ENCODE results near the gene ZNF133.

DNA sequence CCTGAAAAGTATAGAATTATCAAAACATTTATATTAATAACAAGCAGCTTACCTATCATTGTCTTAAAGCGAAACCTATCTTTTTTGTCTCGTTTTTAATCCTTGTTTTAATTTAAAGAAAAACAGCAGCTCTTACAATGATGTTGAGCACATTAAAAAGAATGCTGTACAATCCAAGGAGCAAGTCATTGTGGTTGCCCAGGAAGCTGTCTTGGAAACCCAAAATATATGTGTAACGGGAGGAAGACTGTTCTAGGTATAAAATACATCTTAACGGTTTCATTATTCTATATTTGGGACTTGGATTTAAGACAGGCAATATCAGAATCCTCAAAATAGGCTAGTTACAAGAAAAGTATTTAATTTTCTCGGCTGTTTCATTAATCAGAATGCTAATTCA is 21.7 kb downstream of the ZNF133 start:
- TF ChIP-seq, protein P1, sequence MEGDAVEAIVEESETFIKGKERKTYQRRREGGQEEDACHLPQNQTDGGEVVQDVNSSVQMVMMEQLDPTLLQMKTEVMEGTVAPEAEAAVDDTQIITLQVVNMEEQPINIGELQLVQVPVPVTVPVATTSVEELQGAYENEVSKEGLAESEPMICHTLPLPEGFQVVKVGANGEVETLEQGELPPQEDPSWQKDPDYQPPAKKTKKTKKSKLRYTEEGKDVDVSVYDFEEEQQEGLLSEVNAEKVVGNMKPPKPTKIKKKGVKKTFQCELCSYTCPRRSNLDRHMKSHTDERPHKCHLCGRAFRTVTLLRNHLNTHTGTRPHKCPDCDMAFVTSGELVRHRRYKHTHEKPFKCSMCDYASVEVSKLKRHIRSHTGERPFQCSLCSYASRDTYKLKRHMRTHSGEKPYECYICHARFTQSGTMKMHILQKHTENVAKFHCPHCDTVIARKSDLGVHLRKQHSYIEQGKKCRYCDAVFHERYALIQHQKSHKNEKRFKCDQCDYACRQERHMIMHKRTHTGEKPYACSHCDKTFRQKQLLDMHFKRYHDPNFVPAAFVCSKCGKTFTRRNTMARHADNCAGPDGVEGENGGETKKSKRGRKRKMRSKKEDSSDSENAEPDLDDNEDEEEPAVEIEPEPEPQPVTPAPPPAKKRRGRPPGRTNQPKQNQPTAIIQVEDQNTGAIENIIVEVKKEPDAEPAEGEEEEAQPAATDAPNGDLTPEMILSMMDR (IDR thresholded peaks at IDR 0.05 in 8 of 11, conservative IDR thresholded peaks at IDR 0.05 in 3 of 11): no peak
- TF ChIP-seq POLR2A (IDR thresholded peaks at IDR 0.05): no peak
- no peak for TF ChIP-seq POLR2AphosphoS5 (IDR thresholded peaks at IDR 0.05)

All from spleen (tissue), 7 donors.